Astrocyte of the spinal cord (primary cell): Measurements from ENCODE around the gene SNX2.

Source experiments
- DNase-seq: peaks from one replicate; pipeline ENCODE4 v3.0.0; 2011; ENCODE audit warnings: low read depth, low spot score
- H3K4me3 ChIP-seq: 2 replicates; pipeline ENCODE4 v1.5.1; 2011; ENCODE audit warnings: low read depth, mild to moderate bottlenecking, low read length, moderate library complexity
- in situ Hi-C: cut with HindIII; loops from 2 replicates; pipeline ENCODE4 v1.10.0; 2017; ENCODE audit warnings: low sequenced_read_pairs
- TF ChIP-seq, protein P1 (sequence below): IDR thresholded peaks from 2 replicates; pipeline ENCODE4 v1.5.1; 2012; ENCODE audit warnings: low read depth, mild to moderate bottlenecking, low read length, inconsistent platforms

SNX2 gene, protein sequence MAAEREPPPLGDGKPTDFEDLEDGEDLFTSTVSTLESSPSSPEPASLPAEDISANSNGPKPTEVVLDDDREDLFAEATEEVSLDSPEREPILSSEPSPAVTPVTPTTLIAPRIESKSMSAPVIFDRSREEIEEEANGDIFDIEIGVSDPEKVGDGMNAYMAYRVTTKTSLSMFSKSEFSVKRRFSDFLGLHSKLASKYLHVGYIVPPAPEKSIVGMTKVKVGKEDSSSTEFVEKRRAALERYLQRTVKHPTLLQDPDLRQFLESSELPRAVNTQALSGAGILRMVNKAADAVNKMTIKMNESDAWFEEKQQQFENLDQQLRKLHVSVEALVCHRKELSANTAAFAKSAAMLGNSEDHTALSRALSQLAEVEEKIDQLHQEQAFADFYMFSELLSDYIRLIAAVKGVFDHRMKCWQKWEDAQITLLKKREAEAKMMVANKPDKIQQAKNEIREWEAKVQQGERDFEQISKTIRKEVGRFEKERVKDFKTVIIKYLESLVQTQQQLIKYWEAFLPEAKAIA

DNA sequence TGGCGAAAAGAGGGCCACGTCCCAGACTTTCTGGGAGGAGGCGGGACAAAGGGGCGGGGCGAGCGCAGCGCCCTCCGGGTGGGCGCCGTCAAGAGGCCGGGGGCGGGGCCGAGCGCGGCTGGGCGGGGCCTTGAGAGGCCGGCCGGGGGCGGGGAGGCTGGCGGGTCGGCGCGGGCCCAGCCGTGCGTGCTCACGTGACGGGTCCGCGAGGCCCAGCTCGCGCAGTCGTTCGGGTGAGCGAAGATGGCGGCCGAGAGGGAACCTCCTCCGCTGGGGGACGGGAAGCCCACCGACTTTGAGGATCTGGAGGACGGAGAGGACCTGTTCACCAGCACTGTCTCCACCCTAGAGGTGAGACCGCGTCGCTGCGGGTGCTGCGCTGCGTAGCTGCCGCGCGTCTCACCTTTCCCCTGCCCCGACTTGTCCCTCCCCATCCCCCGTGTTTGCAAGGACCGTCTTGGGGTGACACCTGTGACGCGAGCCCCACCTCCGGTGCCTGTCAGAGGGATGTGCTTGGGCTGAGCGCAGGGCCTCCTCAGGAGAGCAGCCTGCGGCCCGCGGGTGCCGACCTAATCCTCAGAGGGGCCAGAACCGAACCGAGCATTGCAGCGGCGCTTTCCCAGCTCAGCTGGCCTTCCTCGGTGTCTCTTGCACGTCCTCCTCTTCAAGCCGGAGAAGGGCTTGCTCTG, at the start of gene SNX2:
Gene SNX2, plus strand, starts transcription at position 220 of the 689 bp plus-strand sequence. Its CDS starts 24 bp downstream, at position 244.
- in situ Hi-C loops: no loop called here
- H3K4me3 ChIP-seq: peak within 1 kb of the TSS; percentile 96
- peak; percentile 85 for DNase-seq
- TF ChIP-seq, protein P1, sequence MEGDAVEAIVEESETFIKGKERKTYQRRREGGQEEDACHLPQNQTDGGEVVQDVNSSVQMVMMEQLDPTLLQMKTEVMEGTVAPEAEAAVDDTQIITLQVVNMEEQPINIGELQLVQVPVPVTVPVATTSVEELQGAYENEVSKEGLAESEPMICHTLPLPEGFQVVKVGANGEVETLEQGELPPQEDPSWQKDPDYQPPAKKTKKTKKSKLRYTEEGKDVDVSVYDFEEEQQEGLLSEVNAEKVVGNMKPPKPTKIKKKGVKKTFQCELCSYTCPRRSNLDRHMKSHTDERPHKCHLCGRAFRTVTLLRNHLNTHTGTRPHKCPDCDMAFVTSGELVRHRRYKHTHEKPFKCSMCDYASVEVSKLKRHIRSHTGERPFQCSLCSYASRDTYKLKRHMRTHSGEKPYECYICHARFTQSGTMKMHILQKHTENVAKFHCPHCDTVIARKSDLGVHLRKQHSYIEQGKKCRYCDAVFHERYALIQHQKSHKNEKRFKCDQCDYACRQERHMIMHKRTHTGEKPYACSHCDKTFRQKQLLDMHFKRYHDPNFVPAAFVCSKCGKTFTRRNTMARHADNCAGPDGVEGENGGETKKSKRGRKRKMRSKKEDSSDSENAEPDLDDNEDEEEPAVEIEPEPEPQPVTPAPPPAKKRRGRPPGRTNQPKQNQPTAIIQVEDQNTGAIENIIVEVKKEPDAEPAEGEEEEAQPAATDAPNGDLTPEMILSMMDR: peak; percentile 25

- TF ChIP-seq, protein P1: no peak
- H3K4me3 ChIP-seq: no peak overlapping the region
- DNase-seq: peak; percentile 76
- in situ Hi-C loops: no loop called here
These were observed 47.8 kb upstream of the SNX2 start for GRCh38 chr5:122727112-122727541.

GRCh38 chr5:122730037-122730436, 44.8 kb upstream of the SNX2 start:
- in situ Hi-C loops: no loop called here
- no peak for DNase-seq
- TF ChIP-seq, protein P1: no peak
- H3K4me3 ChIP-seq: no peak overlapping the region

- H3K4me3 ChIP-seq: no peak overlapping the region
- TF ChIP-seq, protein P1: no peak
- in situ Hi-C loops: no loop called here
- no peak for DNase-seq
These were observed 44.4 kb upstream of the SNX2 start for GRCh38 chr5:122730456-122730855.

- H3K4me3 ChIP-seq: no peak overlapping the region
- in situ Hi-C loops: no loop called here
- TF ChIP-seq, protein P1: no peak
- DNase-seq: no peak
These were observed 38.6 kb upstream of the SNX2 start for GRCh38 chr5:122736086-122736845.

GRCh38 chr5:122738088-122738487, 36.8 kb upstream of the SNX2 start:
- no peak for DNase-seq
- in situ Hi-C loops: no loop called here
- TF ChIP-seq, protein P1: no peak
- H3K4me3 ChIP-seq: no peak overlapping the region
